Lung (tissue), 12 donors: ENCODE measurements around the gene INPP4B. TPM values are rescaled to one million over a fixed set of nuclear protein-coding genes. Genes with fewer than 3 reads are reported as not detected.

Source experiments
- ATAC-seq: fragments of 200-7000 bp; cut with Tn5 transposase; one replicate; pipeline ENCODE4 v1.9.1; 2020; ENCODE audit warnings: moderate number of reproducible peaks; ENCODE audit not compliant: insufficient read depth, low FRiP score
- DNase-seq, 3 donors: peaks; one replicate each; pipeline ENCODE4 v3.0.0-alpha.2; 2013 to 2017
- H3K27ac ChIP-seq, 2 donors: one replicate each; pipeline ENCODE4 v1.5.1; 2013; ENCODE audit warnings: mild to moderate bottlenecking in 2 of 2, moderate library complexity in 2 of 2, control low read depth in 1 of 2, inconsistent platforms in 1 of 2, low read depth in 1 of 2, low read length in 1 of 2
- H3K27me3 ChIP-seq, 3 donors: one replicate each; pipeline ENCODE4 v1.5.1; 2013; ENCODE audit warnings: low read length in 2 of 3; ENCODE audit not compliant: control insufficient read depth in 3 of 3, insufficient read depth in 3 of 3
- H3K36me3 ChIP-seq, 4 donors: one replicate each; pipeline ENCODE4 v1.5.1; 2013; ENCODE audit warnings: low read length in 4 of 4, mild to moderate bottlenecking in 1 of 4, moderate library complexity in 1 of 4; ENCODE audit not compliant: control insufficient read depth in 4 of 4, insufficient read depth in 4 of 4
- H3K4me1 ChIP-seq, 5 donors: one replicate each; pipeline ENCODE4 v1.5.1; 2013; ENCODE audit warnings: low read length in 5 of 5, mild to moderate bottlenecking in 2 of 5, moderate library complexity in 1 of 5; ENCODE audit not compliant: control insufficient read depth in 5 of 5, insufficient read depth in 5 of 5
- H3K4me3 ChIP-seq: one replicate; pipeline ENCODE4 v1.5.1; 2013; ENCODE audit warnings: mild to moderate bottlenecking, control low read depth, moderate library complexity
- H3K9ac ChIP-seq, 2 donors: one replicate each; pipeline ENCODE4 v1.5.1; 2013; ENCODE audit warnings: low read length in 2 of 2, control low read depth in 1 of 2; ENCODE audit not compliant: insufficient read depth in 1 of 2
- H3K9me3 ChIP-seq, 4 donors: one replicate each; pipeline ENCODE4 v1.5.1; 2013; ENCODE audit warnings: low read length in 3 of 4, mild to moderate bottlenecking in 1 of 4, moderate library complexity in 1 of 4; ENCODE audit not compliant: control insufficient read depth in 4 of 4, insufficient read depth in 3 of 4
- CTCF ChIP-seq: IDR thresholded peaks from 2 replicates; pipeline ENCODE4 v1.5.1; 2012; ENCODE audit warnings: mild to moderate bottlenecking; ENCODE audit errors: control extremely low read depth, extremely low read depth
- WGBS, 2 donors: extraction: QIAGEN DNeasy Blood & Tissue Kit; methylation state at CpG; one replicate each; pipeline ENCODE4 v1.1.7; 2013; 5-methylcytosine and 5-hydroxymethylcytosine counted together
- polyA plus RNA-seq, 2 donors: library from polyadenylated mRNA; stranded (reverse); fragments of 200-250 nt; gene quantifications; one replicate each; pipeline ENCODE4 v1.2.1, GENCODE V29; 2013
- total RNA-seq, 2 donors: library from RNA; depleted of rRNA in 1 of 2; stranded (reverse); fragments of >200 nt in 1 of 2; gene quantifications; one replicate each; pipeline ENCODE4 v1.2.1, GENCODE V29; 2014 to 2021
- donor health status: control.
- donor health status: control.
- donor health status: Bipolar disorder and iron deficiency.
- donor health status: healthy.
- donor health status: DM: yes; HTN: yes; CAD: no.

Gene INPP4B
- total and polyA plus RNA-seq, 4 donors = 2.4 to 32.6 (median 5.6) TPM

GRCh38 chr4:142203505-142203904 lies 642.6 kb downstream of the INPP4B start:
- no peak overlapping the region for H3K4me3 ChIP-seq
- H3K9ac ChIP-seq = no peak overlapping the region
- no peak for ATAC-seq
- no peak overlapping the region for H3K27ac ChIP-seq
- H3K27me3 ChIP-seq = no peaks in the 10 kb centered on the region
- H3K4me1 ChIP-seq = peaks cover 0 to 4% (median 0%) of the 10 kb centered on the region in 5 donors
- no peak for TF ChIP-seq CTCF
- no peaks in the 10 kb centered on the region for H3K9me3 ChIP-seq
- H3K36me3 ChIP-seq = no peaks in the 10 kb centered on the region
- DNase-seq = no peak

- Histone ChIP-seq H3K4me3 (no peak overlapping the region), H3K4me1 (peaks cover 0 to 4% (median 0%) of the 10 kb centered on the region in 5 donors), H3K27ac (no peak overlapping the region), H3K27me3 (no peaks in the 10 kb centered on the region), H3K9ac (no peak overlapping the region), H3K9me3 (no peaks in the 10 kb centered on the region), H3K36me3 (no peaks in the 10 kb centered on the region)
- WGBS, 2 donors = 77 to 83% methylated on average over 6 of the region's 6 CpGs
- no peak for TF ChIP-seq CTCF
- peak in 1 of 3 donors; percentile 18 for DNase-seq
- no peak for ATAC-seq
Measured at GRCh38 chr4:142202404-142203332, 643.4 kb downstream of the INPP4B start.

GRCh38 chr4:142201041-142201440 lies 645.1 kb downstream of the INPP4B start:
- Histone ChIP-seq H3K36me3 (no peaks in the 10 kb centered on the region), H3K27me3 (no peaks in the 10 kb centered on the region), H3K27ac (no peak overlapping the region), H3K9me3 (no peaks in the 10 kb centered on the region), H3K4me1 (peaks cover 0 to 4% (median 0%) of the 10 kb centered on the region in 5 donors), H3K4me3 (no peak overlapping the region), H3K9ac (no peak overlapping the region)
- DNase-seq (no peak), ATAC-seq (no peak)
- no peak for TF ChIP-seq CTCF

- no peaks in the 10 kb centered on the region for H3K9me3 ChIP-seq
- no peak overlapping the region for H3K9ac ChIP-seq
- H3K36me3 ChIP-seq = no peaks in the 10 kb centered on the region
- no peak overlapping the region for H3K4me3 ChIP-seq
- ATAC-seq (no peak), DNase-seq (no peak)
- H3K27ac ChIP-seq = no peak overlapping the region
- TF ChIP-seq CTCF = no peak
- no peaks in the 10 kb centered on the region for H3K27me3 ChIP-seq
- H3K4me1 ChIP-seq = no peaks in the 10 kb centered on the region
- 90 to 93% methylated on average over 2 of the region's 2 CpGs for WGBS, 2 donors
Measured at GRCh38 chr4:142194905-142195304, 651.2 kb downstream of the INPP4B start.
